GM21447 (cell line): ENCODE results near the gene PDE8B.

Source experiments
- ATAC-seq: cut with Tn5 transposase; IDR thresholded peaks from one replicate; pipeline ENCODE4 v1.9.1; 2021; ENCODE audit not compliant: unreplicated experiment

The PDE8B gene

GRCh38 chr5:77318060-77318459, 107.6 kb downstream of the PDE8B start:
- ATAC-seq = no peak

GRCh38 chr5:77319117-77319804, 108.8 kb downstream of the PDE8B start:
- ATAC-seq = no peak

- no peak for ATAC-seq
These were observed 111.4 kb downstream of the PDE8B start for GRCh38 chr5:77321793-77322394.

- ATAC-seq = no peak
These were observed 111.9 kb downstream of the PDE8B start for GRCh38 chr5:77322406-77322805.

- ATAC-seq = no peak
These were observed 115.6 kb downstream of the PDE8B start for GRCh38 chr5:77325921-77326541.

- no peak for ATAC-seq
These were observed 116.7 kb downstream of the PDE8B start for GRCh38 chr5:77326986-77327734.

- ATAC-seq = no peak
These were observed 118.6 kb downstream of the PDE8B start for GRCh38 chr5:77328930-77329647.

GRCh38 chr5:77329664-77330430, 119.4 kb downstream of the PDE8B start:
- ATAC-seq = no peak

- ATAC-seq = no peak
These were observed 122.6 kb downstream of the PDE8B start for GRCh38 chr5:77333036-77333435.

- ATAC-seq = no peak
These were observed 123.1 kb downstream of the PDE8B start for GRCh38 chr5:77333451-77334123.

GRCh38 chr5:77337246-77337645, 126.8 kb downstream of the PDE8B start:
- no peak for ATAC-seq

GRCh38 chr5:77337686-77338085, 127.2 kb downstream of the PDE8B start:
- ATAC-seq = no peak

- no peak for ATAC-seq
These were observed 128.9 kb downstream of the PDE8B start for GRCh38 chr5:77339337-77339890.

GRCh38 chr5:77343165-77343564, 132.7 kb downstream of the PDE8B start:
- ATAC-seq = no peak

GRCh38 chr5:77347435-77348098, 137.1 kb downstream of the PDE8B start:
- no peak for ATAC-seq

- ATAC-seq = no peak
These were observed 142.8 kb downstream of the PDE8B start for GRCh38 chr5:77353251-77353650.

- no peak for ATAC-seq
These were observed 144.0 kb downstream of the PDE8B start for GRCh38 chr5:77354454-77354853.

- ATAC-seq = no peak
These were observed 144.6 kb downstream of the PDE8B start for GRCh38 chr5:77355080-77355479.

- no peak for ATAC-seq
These were observed 145.3 kb downstream of the PDE8B start for GRCh38 chr5:77355751-77356150.
